Karpas-422 (cell line): ENCODE results near the gene ASB2. TPM values are rescaled to one million over a fixed set of nuclear protein-coding genes. Genes with fewer than 3 reads are reported as not detected.

Source experiments
- DNase-seq: peaks from one replicate; pipeline ENCODE4 v3.0.0-alpha.2; 2015
- H2AFZ ChIP-seq: fragments of 200-600 bp; sonication (generic); 2 replicates; pipeline ENCODE4 v1.6.1; 2014; ENCODE audit warnings: antibody characterized with exemption, low read length, mixed read lengths
- H3K27ac ChIP-seq: fragments of 200-600 bp; sonication (generic); 2 replicates; pipeline ENCODE4 v1.5.1; 2014; ENCODE audit warnings: mild to moderate bottlenecking, low read length, moderate library complexity
- H3K27me3 ChIP-seq: fragments of 200-600 bp; sonication (generic); 2 replicates; pipeline ENCODE4 v1.6.1; 2014; ENCODE audit warnings: low read length, mixed read lengths
- H3K36me3 ChIP-seq: fragments of 200-600 bp; sonication (generic); 2 replicates; pipeline ENCODE4 v1.6.1; 2014; ENCODE audit warnings: low read length, mixed read lengths; ENCODE audit not compliant: insufficient read depth
- H3K4me1 ChIP-seq: fragments of 200-600 bp; sonication (generic); 2 replicates; pipeline ENCODE4 v1.6.1; 2014; ENCODE audit warnings: mild to moderate bottlenecking, low read length, mixed read lengths
- H3K4me2 ChIP-seq: fragments of 200-600 bp; sonication (generic); 2 replicates; pipeline ENCODE4 v1.6.1; 2014; ENCODE audit warnings: low read length, low read depth, mild to moderate bottlenecking; ENCODE audit not compliant: poor library complexity, severe bottlenecking
- H3K4me3 ChIP-seq: fragments of 200-600 bp; sonication (generic); 2 replicates; pipeline ENCODE4 v1.5.1; 2014; ENCODE audit warnings: mild to moderate bottlenecking, antibody characterized with exemption, low read length, mixed read lengths
- H3K79me2 ChIP-seq: fragments of 200-600 bp; sonication (generic); 2 replicates; pipeline ENCODE4 v1.6.1; 2014; ENCODE audit warnings: mild to moderate bottlenecking, low read length, mixed read lengths
- H3K9ac ChIP-seq: fragments of 200-600 bp; sonication (generic); 2 replicates; pipeline ENCODE4 v1.6.0; 2014; ENCODE audit warnings: low read length
- H3K9me2 ChIP-seq: fragments of 200-600 bp; sonication (generic), shearing (Covaris generic); replicated peaks from 2 replicates; pipeline ENCODE4 v1.6.0; 2014; ENCODE audit warnings: mild to moderate bottlenecking, low read length, moderate library complexity; ENCODE audit not compliant: insufficient read depth
- H3K9me3 ChIP-seq: fragments of 300-700, 200-600 bp; sonication (generic); 2 replicates; pipeline ENCODE4 v1.6.1; 2014; ENCODE audit warnings: low read length, mixed read lengths
- H4K20me1 ChIP-seq: fragments of 200-600 bp; sonication (generic); 2 replicates; pipeline ENCODE4 v1.6.1; 2014; ENCODE audit warnings: mild to moderate bottlenecking, antibody characterized with exemption, low read length, low read depth; ENCODE audit not compliant: insufficient read depth
- total RNA-seq: library from RNA; depleted of rRNA; stranded (reverse); fragments of >200 nt; shearing (Covaris generic); gene quantifications from 2 replicates; pipeline ENCODE4 v1.2.3, GENCODE V29; 2014; ENCODE audit warnings: low replicate concordance

ASB2 gene
- total RNA-seq, 1 experiment from 2014 or later, result 2.3 TPM

- Histone ChIP-seq H3K9me2 (no peaks in the 10 kb centered on the region), H3K79me2 (no peaks in the 10 kb centered on the region), H3K36me3 (no peaks in the 10 kb centered on the region), H3K27ac (no peak overlapping the region), H3K4me2 (no peak overlapping the region), H3K4me1 (no peaks in the 10 kb centered on the region), H4K20me1 (no peaks in the 10 kb centered on the region; the same call in 1 of the 2 replicates), H2AFZ (no peak overlapping the region), H3K9me3 (no peaks in the 10 kb centered on the region), H3K4me3 (no peak overlapping the region), H3K27me3 (no peaks in the 10 kb centered on the region), H3K9ac (no peak overlapping the region)
- no peak for DNase-seq
These were observed 26.8 kb downstream of the ASB2 start for GRCh38 chr14:93949511-93950075.

- Histone ChIP-seq H3K27me3 (no peaks in the 10 kb centered on the region), H4K20me1 (no peaks in the 10 kb centered on the region; the same call in 1 of the 2 replicates), H3K4me1 (no peaks in the 10 kb centered on the region), H3K27ac (no peak overlapping the region), H3K9ac (no peak overlapping the region), H2AFZ (no peak overlapping the region), H3K79me2 (no peaks in the 10 kb centered on the region), H3K9me2 (no peaks in the 10 kb centered on the region), H3K4me3 (no peak overlapping the region), H3K4me2 (no peak overlapping the region), H3K36me3 (no peaks in the 10 kb centered on the region), H3K9me3 (no peaks in the 10 kb centered on the region)
- DNase-seq, result no peak
These were observed 29.1 kb downstream of the ASB2 start for GRCh38 chr14:93947282-93947681.

- Histone ChIP-seq H3K36me3 (no peaks in the 10 kb centered on the region), H4K20me1 (no peaks in the 10 kb centered on the region; the same call in 1 of the 2 replicates), H3K9me2 (no peaks in the 10 kb centered on the region), H3K4me3 (no peak overlapping the region), H3K27ac (no peak overlapping the region), H3K27me3 (no peaks in the 10 kb centered on the region), H3K79me2 (no peaks in the 10 kb centered on the region), H3K9me3 (no peaks in the 10 kb centered on the region), H3K9ac (no peak overlapping the region), H3K4me1 (no peaks in the 10 kb centered on the region), H3K4me2 (no peak overlapping the region), H2AFZ (no peak overlapping the region)
- no peak for DNase-seq
These were observed 29.8 kb downstream of the ASB2 start for GRCh38 chr14:93946541-93947090.

- no peak overlapping the region for H3K4me3 ChIP-seq
- H3K36me3 ChIP-seq, result no peaks in the 10 kb centered on the region
- no peaks in the 10 kb centered on the region for H3K9me3 ChIP-seq
- H4K20me1 ChIP-seq, result no peaks in the 10 kb centered on the region; the same call in 1 of the 2 replicates
- DNase-seq, result no peak
- H3K9me2 ChIP-seq, result no peaks in the 10 kb centered on the region
- no peak overlapping the region for H3K9ac ChIP-seq
- H2AFZ ChIP-seq, result no peak overlapping the region
- H3K4me1 ChIP-seq, result no peaks in the 10 kb centered on the region
- no peaks in the 10 kb centered on the region for H3K79me2 ChIP-seq
- no peak overlapping the region for H3K4me2 ChIP-seq
- H3K27ac ChIP-seq, result no peak overlapping the region
- no peaks in the 10 kb centered on the region for H3K27me3 ChIP-seq
These were observed 30.3 kb downstream of the ASB2 start for GRCh38 chr14:93946104-93946503.

- no peak overlapping the region for H3K27ac ChIP-seq
- no peak for DNase-seq
- H3K9ac ChIP-seq, result no peak overlapping the region
- peaks cover 7% of the 10 kb centered on the region; the same call in 1 of the 2 replicates for H4K20me1 ChIP-seq
- H3K36me3 ChIP-seq, result no peaks in the 10 kb centered on the region
- no peaks in the 10 kb centered on the region for H3K9me3 ChIP-seq
- H3K4me2 ChIP-seq, result no peak overlapping the region
- no peak overlapping the region for H2AFZ ChIP-seq
- H3K79me2 ChIP-seq, result no peaks in the 10 kb centered on the region
- H3K27me3 ChIP-seq, result no peaks in the 10 kb centered on the region
- H3K4me1 ChIP-seq, result no peaks in the 10 kb centered on the region
- H3K9me2 ChIP-seq, result no peaks in the 10 kb centered on the region
- H3K4me3 ChIP-seq, result no peak overlapping the region
These were observed 31.3 kb downstream of the ASB2 start for GRCh38 chr14:93945070-93945399.

GRCh38 chr14:93944348-93945069 is 31.9 kb downstream of the ASB2 start:
- Histone ChIP-seq H3K9ac (no peak overlapping the region), H2AFZ (no peak overlapping the region), H3K27ac (no peak overlapping the region), H3K9me2 (no peaks in the 10 kb centered on the region), H3K36me3 (no peaks in the 10 kb centered on the region), H4K20me1 (peaks cover 10% of the 10 kb centered on the region; the same call in 1 of the 2 replicates), H3K9me3 (no peaks in the 10 kb centered on the region), H3K4me3 (no peak overlapping the region), H3K27me3 (no peaks in the 10 kb centered on the region), H3K79me2 (no peaks in the 10 kb centered on the region), H3K4me2 (no peak overlapping the region), H3K4me1 (no peaks in the 10 kb centered on the region)
- no peak for DNase-seq

- Histone ChIP-seq H3K27ac (no peak overlapping the region), H3K4me2 (no peak overlapping the region), H3K9me2 (no peaks in the 10 kb centered on the region), H4K20me1 (peaks cover 10% of the 10 kb centered on the region; the same call in 1 of the 2 replicates), H3K79me2 (no peaks in the 10 kb centered on the region), H2AFZ (no peak overlapping the region), H3K27me3 (no peaks in the 10 kb centered on the region), H3K9me3 (no peaks in the 10 kb centered on the region), H3K36me3 (no peaks in the 10 kb centered on the region), H3K4me3 (no peak overlapping the region), H3K9ac (no peak overlapping the region), H3K4me1 (no peaks in the 10 kb centered on the region)
- DNase-seq, result no peak
These were observed 32.4 kb downstream of the ASB2 start for GRCh38 chr14:93943930-93944329.

- no peak overlapping the region for H3K4me2 ChIP-seq
- H3K9ac ChIP-seq, result no peak overlapping the region
- no peak overlapping the region for H3K27ac ChIP-seq
- no peaks in the 10 kb centered on the region for H3K4me1 ChIP-seq
- H3K9me3 ChIP-seq, result no peaks in the 10 kb centered on the region
- H4K20me1 ChIP-seq, result peaks cover 10% of the 10 kb centered on the region; the same call in 1 of the 2 replicates
- no peak for DNase-seq
- H2AFZ ChIP-seq, result no peak overlapping the region
- H3K27me3 ChIP-seq, result no peaks in the 10 kb centered on the region
- H3K36me3 ChIP-seq, result no peaks in the 10 kb centered on the region
- H3K9me2 ChIP-seq, result no peaks in the 10 kb centered on the region
- no peak overlapping the region for H3K4me3 ChIP-seq
- no peaks in the 10 kb centered on the region for H3K79me2 ChIP-seq
These were observed 33.3 kb downstream of the ASB2 start for GRCh38 chr14:93943052-93943451.
